ENCODE measurements around the gene FAAP100.

Gene FAAP100

DNA sequence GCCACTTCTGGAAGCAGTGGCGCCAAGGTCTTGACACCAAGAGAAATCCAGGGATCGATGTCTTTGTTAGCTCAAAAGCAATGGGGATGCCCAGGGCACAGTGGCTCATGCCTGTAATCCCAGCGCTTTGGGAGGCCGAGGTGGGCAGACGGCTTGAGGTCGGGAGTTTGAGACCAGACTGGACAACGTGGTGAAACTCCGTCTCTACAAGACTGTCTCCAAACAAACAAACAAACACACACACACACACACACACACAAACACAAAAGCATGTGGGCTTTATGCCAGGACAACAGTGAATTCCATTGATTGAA, 22.4 kb upstream of the FAAP100 start:
- TF ChIP-seq, protein P1, sequence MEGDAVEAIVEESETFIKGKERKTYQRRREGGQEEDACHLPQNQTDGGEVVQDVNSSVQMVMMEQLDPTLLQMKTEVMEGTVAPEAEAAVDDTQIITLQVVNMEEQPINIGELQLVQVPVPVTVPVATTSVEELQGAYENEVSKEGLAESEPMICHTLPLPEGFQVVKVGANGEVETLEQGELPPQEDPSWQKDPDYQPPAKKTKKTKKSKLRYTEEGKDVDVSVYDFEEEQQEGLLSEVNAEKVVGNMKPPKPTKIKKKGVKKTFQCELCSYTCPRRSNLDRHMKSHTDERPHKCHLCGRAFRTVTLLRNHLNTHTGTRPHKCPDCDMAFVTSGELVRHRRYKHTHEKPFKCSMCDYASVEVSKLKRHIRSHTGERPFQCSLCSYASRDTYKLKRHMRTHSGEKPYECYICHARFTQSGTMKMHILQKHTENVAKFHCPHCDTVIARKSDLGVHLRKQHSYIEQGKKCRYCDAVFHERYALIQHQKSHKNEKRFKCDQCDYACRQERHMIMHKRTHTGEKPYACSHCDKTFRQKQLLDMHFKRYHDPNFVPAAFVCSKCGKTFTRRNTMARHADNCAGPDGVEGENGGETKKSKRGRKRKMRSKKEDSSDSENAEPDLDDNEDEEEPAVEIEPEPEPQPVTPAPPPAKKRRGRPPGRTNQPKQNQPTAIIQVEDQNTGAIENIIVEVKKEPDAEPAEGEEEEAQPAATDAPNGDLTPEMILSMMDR (IDR thresholded peaks at IDR 0.05; ENCODE audit: extremely low read depth, missing control alignments): no peak
- DNase-seq (ENCODE audit: low spot score): no peak

DNA sequence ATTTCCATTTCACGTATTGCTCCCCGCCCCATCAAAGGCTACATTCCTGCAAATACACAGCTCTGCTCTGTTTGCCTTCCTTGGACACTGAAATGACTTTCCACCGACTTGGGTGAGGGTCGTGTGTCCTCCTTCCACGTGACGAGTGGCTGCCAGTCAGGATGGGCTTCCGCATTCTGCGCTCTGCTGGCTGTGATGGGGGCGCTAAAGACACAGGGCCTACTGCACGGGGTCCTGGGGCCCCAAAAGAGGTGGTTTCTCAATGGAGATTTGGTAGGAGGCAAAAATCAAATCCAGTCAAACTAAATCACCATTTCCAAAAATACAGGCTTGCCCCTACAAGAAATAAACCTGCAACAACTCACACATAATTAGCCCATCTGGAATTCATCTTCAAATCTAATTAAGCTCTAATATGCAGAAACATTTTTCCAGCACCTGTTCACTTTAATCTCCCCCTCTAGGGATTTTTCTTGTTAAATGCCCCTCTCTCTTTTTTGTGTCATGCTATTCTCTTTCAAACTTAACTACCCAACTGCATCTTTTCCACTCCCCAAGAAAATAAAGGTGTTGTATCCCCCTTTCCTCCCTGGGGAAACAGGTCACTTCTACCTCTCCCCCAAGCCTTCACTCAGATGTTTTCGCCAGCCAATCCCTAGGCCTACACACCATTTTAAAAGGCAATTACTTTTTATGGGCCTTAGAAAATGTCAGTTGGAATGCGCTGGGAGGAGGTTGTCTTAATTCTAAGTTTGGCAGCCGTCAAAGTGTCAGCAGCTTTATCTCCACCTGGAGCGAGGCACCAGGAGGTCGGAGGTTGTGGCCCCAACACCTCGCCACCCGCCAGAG, 21.9 kb upstream of the FAAP100 start:
- TF ChIP-seq, protein P1 (IDR thresholded peaks at IDR 0.05; ENCODE audit: extremely low read depth, missing control alignments): no peak
- DNase-seq (ENCODE audit: low spot score): no peak

DNA sequence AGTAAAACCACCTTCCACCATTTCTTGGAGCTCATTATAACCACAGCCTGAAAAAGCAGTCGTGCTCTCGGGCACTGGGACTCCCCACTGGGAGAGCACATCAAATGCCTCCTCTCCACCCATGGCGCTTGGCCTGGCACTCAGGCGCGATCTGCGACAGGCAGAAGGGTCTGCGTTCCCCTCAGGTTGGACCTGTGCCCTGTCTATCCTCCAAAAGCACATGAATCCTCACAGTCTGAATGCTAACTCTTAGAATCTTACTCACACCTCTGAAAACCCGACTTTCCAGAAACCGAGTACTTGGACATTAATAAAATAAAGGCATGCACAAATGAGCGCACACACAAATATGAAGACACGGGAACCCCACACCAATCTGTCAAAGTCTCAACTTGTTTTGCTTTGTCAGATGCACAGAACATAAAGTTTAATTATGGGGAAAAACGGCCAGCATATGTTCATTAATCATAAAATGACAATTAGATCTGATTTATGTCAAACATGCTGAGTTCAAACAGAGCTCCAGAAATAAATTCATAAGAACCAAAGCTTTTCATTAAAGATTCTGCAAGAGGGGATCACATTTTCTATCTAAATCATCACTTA, 20.5 kb upstream of the FAAP100 start:
- DNase-seq (ENCODE audit: low spot score): no peak
- TF ChIP-seq, protein P1 (IDR thresholded peaks at IDR 0.05; ENCODE audit: extremely low read depth, missing control alignments): no peak

DNA sequence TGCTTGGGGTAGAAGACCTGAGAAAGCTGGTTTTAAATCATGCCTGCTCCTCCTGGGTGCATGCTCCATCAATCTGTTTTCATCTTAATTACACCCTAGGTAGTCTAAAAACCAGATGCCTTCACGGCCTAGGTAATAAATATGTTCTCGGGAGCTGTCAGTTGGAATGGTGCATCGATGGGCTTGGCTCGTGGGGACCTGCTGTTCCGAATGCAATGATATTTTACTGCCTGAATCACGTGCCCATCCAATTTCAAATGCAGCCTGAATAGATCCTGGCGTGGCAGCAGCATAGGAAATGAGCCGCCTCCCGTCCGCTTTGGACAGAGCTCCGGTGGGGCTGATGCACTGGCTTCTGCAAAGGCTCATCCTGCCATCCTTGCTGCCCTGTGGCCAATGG, 18.8 kb upstream of the FAAP100 start:
- TF ChIP-seq, protein P1 (IDR thresholded peaks at IDR 0.05; ENCODE audit: extremely low read depth, missing control alignments): no peak

DNA sequence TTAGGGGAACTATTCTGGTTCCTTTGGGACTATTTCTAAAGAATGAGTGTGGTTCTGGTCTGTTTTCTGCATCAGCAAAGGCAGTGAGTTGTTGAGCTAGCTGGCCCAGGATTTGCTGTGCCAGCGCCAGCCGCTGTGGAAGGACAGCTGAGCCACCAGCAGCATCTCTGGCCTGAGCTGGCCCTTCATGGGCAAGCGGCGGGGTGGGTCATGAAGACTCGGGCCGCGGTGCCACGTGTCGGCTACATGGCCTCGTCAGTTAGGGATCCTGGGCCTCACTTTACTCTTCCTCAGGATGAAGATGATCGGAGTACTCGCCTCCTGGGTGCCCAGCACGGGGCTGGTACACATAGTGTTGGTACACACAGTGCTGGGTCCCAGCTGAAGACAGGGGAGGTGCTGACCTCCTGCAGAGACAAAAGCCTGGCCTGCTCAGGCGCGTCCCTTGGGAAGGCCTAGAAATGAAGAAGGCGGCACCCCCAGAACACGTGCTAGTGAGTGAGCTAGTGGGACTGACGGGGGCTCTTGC, 17.9 kb upstream of the FAAP100 start:
- TF ChIP-seq, protein P1 (IDR thresholded peaks at IDR 0.05; ENCODE audit: extremely low read depth, missing control alignments): no peak
- no peak for DNase-seq (ENCODE audit: low spot score)

More for the DNA sequence above, 18.8 kb upstream of the FAAP100 start:
- DNase-seq (ENCODE audit: low spot score): no peak

DNA sequence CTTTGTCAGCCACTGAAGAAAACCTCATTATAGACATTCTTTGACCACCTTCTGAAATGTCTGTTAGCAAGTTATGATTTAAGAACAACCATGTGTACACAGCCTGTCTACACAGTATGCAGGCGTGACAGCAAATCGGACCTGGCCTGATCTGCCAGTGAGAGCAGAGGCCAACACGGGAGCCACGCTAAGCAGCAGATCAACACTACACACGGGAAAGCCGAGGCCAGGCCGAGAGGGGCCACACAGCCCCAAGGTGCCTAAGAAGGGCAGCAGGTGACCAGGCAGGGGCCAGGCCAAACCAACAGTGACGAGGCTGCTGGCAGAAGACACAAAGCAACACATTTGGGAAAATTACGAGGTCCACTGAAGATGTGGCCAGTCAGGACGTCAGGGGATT, 16.3 kb upstream of the FAAP100 start:
- no peak for DNase-seq (ENCODE audit: low spot score)
- TF ChIP-seq, protein P1 (IDR thresholded peaks at IDR 0.05; ENCODE audit: extremely low read depth, missing control alignments): no peak

DNA sequence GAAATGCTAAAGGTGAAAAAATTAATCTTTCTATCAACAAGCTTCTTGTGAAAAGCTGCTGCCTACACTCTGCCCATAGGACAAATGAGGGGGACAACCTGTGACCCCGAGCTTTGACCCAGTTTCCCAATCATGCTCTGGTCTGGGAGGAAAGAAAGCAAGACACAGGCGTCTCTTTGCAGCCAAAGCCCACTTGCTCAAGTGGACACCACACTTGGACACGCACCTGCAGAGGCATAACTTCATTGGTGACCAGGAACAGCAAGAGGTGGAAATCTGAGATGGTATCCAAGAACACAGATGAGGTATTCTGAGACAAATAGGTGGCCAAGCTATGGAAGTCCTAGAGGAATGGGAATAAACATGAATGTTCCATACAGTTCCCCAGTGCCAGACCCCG, 15.0 kb upstream of the FAAP100 start:
- no peak for DNase-seq (ENCODE audit: low spot score)
- TF ChIP-seq, protein P1 (IDR thresholded peaks at IDR 0.05; ENCODE audit: extremely low read depth, missing control alignments): no peak

All from GM20000 (cell line).